B cell (primary cell): ENCODE measurements around the gene TCF23.

Experiments used
- CTCF ChIP-seq: fragments of 200-600 bp; IDR thresholded peaks from one replicate; pipeline ENCODE4 v1.8.0; 2022; ENCODE audit warnings: antibody characterized with exemption, mild to moderate bottlenecking
- EZH2 ChIP-seq: IDR thresholded peaks from 2 replicates; pipeline ENCODE4 v1.6.1; 2012; ENCODE audit warnings: borderline replicate concordance, low read depth, mild to moderate bottlenecking, moderate library complexity, low read length; ENCODE audit not compliant: insufficient read depth, poor library complexity, severe bottlenecking

GRCh38 chr2:27127883-27128667 lies 20.7 kb upstream of the TCF23 start:
- TF ChIP-seq CTCF (no peak), EZH2 (no peak)
